Right lobe of liver (tissue), 6 donors: ENCODE measurements around the gene DNMT3L. TPM values are rescaled to one million over a fixed set of nuclear protein-coding genes. Genes with fewer than 3 reads are reported as not detected.
"Not testable (repeated sequence)": the region's sequence is repeated elsewhere in the genome, so short reads cannot be mapped to it uniquely, and the experiment has no call there.

Source experiments
- ATAC-seq, 4 donors: fragments of 200-7000 bp; cut with Tn5 transposase; one replicate each; pipeline ENCODE4 v1.9.1; 2020; ENCODE audit warnings: mild to moderate bottlenecking in 4 of 4, moderate library complexity in 4 of 4
- DNase-seq, 3 donors: peaks; one replicate each; pipeline ENCODE4 v3.0.0-alpha.2; 2020
- H3K27ac ChIP-seq, 3 donors: fragments of 200-600 bp; one replicate each; pipeline ENCODE4 v1.8.0; 2022
- H3K27me3 ChIP-seq, 2 donors: fragments of 200-600 bp; one replicate each; pipeline ENCODE4 v1.8.0; 2022
- H3K36me3 ChIP-seq, 4 donors: fragments of 200-600 bp; sonication (generic) in 1 of 4; one replicate each; pipeline versions ENCODE4 v1.5.1 to v1.8.0; 2017 to 2022; ENCODE audit warnings: control low read depth in 1 of 4
- H3K4me1 ChIP-seq, 4 donors: fragments of 200-600 bp; sonication (generic) in 1 of 4; one replicate each; pipeline versions ENCODE4 v1.5.1 to v1.8.0; 2017 to 2022; ENCODE audit warnings: control low read depth in 1 of 4
- H3K4me3 ChIP-seq, 3 donors: fragments of 200-600 bp; one replicate each; pipeline ENCODE4 v1.8.0; 2022
- H3K9me3 ChIP-seq, 4 donors: fragments of 200-600 bp; sonication (generic) in 1 of 4; one replicate each; pipeline versions ENCODE4 v1.5.1 to v1.8.0; 2017 to 2022; ENCODE audit warnings: control low read depth in 1 of 4
- POLR2A ChIP-seq: fragments of 450-650 bp; IDR thresholded peaks from one replicate; pipeline ENCODE4 v1.6.1; 2017; ENCODE audit warnings: antibody characterized with exemption, mild to moderate bottlenecking
- WGBS: methylation state at CpG from one replicate; pipeline ENCODE4 v1.1.6; 2018; ENCODE audit warnings: low coverage, low lambda C conversion rate; ENCODE audit not compliant: insufficient coverage; ENCODE audit errors: missing lambda C conversion rate; 5-methylcytosine and 5-hydroxymethylcytosine counted together
- intact Hi-C, 2 donors: fragments of 100-400 bp; cut with DNase I; formaldehyde crosslinking; loops; one replicate each; pipeline versions ENCODE4 v1.11.2 to v1.14.1; 2022
- small RNA-seq, 2 experiments: library from RNA; depleted of rRNA; stranded (forward); fragments of <200 nt; gene quantifications; one replicate each; pipeline ENCODE3, GENCODE V24; 2016
- total RNA-seq, 6 experiments: library from RNA; depleted of rRNA in 2 of 6; stranded (reverse); fragments of >200 nt in 2 of 6; fragmentation: NEBNext Ultra II Directional in 3 of 6; extraction: Animal tissue kit (Norgen Biotek cat#: 25700) in 3 of 6; gene quantifications; one replicate each; pipeline versions ENCODE4 v1.1.0 to v1.2.4, GENCODE V29; 2016 to 2023
- TF ChIP-seq, protein P1 (sequence below), 4 donors: fragments of 200-600 bp in 3 of 4; fragments of 450-650 bp in 1 of 4; IDR thresholded peaks; one replicate each; pipeline versions ENCODE4 v1.5.1 to v1.8.0; 2016 to 2022; ENCODE audit warnings: antibody characterized with exemption in 4 of 4, mild to moderate bottlenecking in 2 of 4
- donor health status: DM: no; HTN: yes; CAD: no.
- donor health status: DM: no; HTN: no; CAD: no.
- donor health status: DM: no; HTN: no; CAD: no.
- donor health status: DM: no; HTN: yes; CAD: no.
- donor health status: DM: no; HTN: yes; CAD: no.

DNMT3L gene
- total RNA-seq, 6 experiments from 2014 or later, result 0.29 to 2.3 (median 1.4) TPM; not detected in 3

DNA sequence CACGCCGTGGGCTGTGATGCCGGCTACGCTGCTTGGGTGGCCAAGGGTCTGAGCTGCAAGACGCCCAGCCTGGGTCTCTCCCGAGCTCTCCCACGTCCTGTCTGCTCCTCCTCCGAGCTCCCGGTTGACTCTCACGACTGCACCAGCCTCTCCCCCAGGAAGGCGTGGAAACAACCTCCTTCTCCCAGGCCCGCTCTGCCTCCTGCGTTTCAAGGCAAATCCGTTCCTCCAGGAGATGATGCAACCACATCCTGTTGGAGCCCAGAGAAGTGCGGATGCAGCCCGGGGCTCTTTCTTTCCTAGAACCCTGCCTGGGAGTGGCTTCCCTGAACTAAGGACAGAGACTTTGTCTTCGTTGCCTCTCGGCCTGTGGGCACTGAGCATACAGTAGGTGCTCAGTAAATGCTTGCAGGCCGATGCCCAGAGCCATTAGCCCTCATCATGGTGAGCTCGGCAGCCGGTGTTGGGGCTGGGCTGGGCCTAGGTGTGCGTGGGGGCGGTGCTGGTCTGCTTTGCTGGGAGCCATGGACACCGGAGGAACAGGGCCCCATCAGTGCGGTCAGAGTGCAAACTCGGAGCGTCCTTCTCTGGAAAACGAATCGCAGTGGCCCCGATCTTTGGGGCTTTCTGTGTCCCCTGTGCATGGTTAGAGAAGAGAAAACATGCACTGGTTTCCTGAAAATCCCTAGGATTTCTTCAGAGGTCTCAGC, 59.0 kb downstream of the DNMT3L start:
- H3K27ac ChIP-seq, H3K4me1 ChIP-seq, intact Hi-C loops, H3K36me3 ChIP-seq, DNase-seq, H3K9me3 ChIP-seq, H3K27me3 ChIP-seq, H3K4me3 ChIP-seq: not testable (repeated sequence)
- ATAC-seq, result peak in 2 of 4 donors; percentile 40 to 65
- no CpG with 5 or more reads among the region's 30 CpGs for WGBS

DNA sequence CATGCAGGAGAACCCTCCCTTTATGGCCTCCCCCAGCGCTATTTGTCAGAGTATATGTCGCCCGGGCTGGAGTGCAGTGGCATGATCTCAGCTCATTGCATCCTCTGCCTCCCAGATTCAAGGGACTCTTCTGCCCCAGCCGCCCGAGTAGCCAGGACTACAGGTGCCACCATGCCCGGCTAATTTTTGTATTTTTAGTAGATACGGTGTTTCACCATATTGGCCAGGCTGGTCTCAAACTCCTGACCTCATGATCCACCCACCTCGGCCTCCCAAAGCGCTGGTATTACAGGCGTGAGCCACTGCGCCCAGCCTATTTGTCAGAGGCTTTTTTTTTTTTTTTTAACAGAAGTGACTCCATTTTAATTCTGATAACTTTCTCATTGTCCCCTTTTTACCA, 61.7 kb downstream of the DNMT3L start:
- H3K36me3 ChIP-seq, H3K27ac ChIP-seq, ATAC-seq, H3K27me3 ChIP-seq, intact Hi-C loops, H3K4me3 ChIP-seq, H3K9me3 ChIP-seq, H3K4me1 ChIP-seq: not testable (repeated sequence)
- 87% methylated on average over 4 of the region's 11 CpGs for WGBS
- DNase-seq, result peak in 1 of 3 donors; percentile 21

DNA sequence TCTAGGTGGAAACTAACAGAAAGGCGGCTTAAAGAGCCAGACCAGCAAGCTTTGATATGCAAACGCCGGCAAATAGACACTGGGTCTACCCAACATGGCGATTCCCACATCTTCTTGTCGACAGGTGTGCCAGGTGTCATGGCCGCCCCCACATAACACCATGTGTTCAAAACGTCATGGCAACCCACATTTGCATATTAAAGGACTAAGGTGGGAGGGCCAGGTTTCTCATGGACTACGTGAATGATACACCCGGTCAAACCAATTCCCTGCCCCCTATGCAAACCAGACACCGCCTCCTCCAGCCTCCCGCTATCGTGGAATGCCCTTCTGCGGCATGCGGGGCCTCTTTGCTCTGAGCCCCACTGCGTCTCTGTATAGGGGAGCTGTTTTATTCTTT, 62.2 kb downstream of the DNMT3L start:
- H3K9me3 ChIP-seq, result no peaks in the 10 kb centered on the region
- intact Hi-C loops, result no loop called here
- H3K27ac ChIP-seq, result no peak overlapping the region
- ATAC-seq (no peak), DNase-seq (peak in 1 of 3 donors; percentile 11)
- no peak overlapping the region for H3K4me3 ChIP-seq
- no peaks in the 10 kb centered on the region for H3K36me3 ChIP-seq
- no peaks in the 10 kb centered on the region for H3K4me1 ChIP-seq
- no peak for TF ChIP-seq POLR2A
- TF ChIP-seq, protein P1, sequence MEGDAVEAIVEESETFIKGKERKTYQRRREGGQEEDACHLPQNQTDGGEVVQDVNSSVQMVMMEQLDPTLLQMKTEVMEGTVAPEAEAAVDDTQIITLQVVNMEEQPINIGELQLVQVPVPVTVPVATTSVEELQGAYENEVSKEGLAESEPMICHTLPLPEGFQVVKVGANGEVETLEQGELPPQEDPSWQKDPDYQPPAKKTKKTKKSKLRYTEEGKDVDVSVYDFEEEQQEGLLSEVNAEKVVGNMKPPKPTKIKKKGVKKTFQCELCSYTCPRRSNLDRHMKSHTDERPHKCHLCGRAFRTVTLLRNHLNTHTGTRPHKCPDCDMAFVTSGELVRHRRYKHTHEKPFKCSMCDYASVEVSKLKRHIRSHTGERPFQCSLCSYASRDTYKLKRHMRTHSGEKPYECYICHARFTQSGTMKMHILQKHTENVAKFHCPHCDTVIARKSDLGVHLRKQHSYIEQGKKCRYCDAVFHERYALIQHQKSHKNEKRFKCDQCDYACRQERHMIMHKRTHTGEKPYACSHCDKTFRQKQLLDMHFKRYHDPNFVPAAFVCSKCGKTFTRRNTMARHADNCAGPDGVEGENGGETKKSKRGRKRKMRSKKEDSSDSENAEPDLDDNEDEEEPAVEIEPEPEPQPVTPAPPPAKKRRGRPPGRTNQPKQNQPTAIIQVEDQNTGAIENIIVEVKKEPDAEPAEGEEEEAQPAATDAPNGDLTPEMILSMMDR (IDR thresholded peaks at IDR 0.05), result no peak
- WGBS, result 64% methylated on average over 10 of the region's 15 CpGs
- H3K27me3 ChIP-seq, result no peaks in the 10 kb centered on the region

DNA sequence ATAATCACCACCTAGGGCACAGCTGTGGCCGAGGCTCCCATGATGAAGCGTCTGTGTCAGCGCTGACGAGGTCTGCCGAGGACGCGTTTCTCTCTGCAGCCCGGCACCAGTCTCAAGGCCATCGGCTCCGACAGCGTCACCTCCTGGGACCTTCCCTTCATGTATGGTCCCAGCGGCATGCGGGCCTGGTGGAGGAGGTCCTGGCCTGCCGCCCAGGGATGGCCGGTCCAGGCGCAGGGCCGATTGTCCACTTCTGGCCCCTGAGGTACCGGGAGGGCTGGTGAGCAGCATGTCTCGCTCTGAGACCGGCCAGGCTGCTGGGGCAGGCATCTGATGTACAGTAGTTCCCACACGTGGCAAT, 64.6 kb downstream of the DNMT3L start:
- ATAC-seq (peak in 1 of 4 donors; percentile 10), DNase-seq (peak in 1 of 3 donors; percentile 44)
- H3K27ac ChIP-seq, H3K36me3 ChIP-seq, H3K4me1 ChIP-seq, H3K27me3 ChIP-seq, intact Hi-C loops, H3K4me3 ChIP-seq, H3K9me3 ChIP-seq: not testable (repeated sequence)
- WGBS, result no CpG with 5 or more reads among the region's 21 CpGs

Small RNAs within 50 kb of the gene (small RNA-seq; reads per million reads assigned to genes)
- 0 reads per million in 2 experiments for gene AP001059.3

Other genes with a start within 250 kb of the DNMT3L start
- 10 to 100 TPM; 15.4 to 25.6 (median 18.4) TPM for gene TRAPPC10, start 249.6 kb downstream of the DNMT3L start, total RNA-seq
- 1 to 10 TPM in 5 of 6 experiments, under 1 TPM in 1; 0.93 to 7.5 (median 3.0) TPM for gene PWP2, start 154.5 kb downstream of the DNMT3L start, total RNA-seq
- gene GATD3, start 128.2 kb downstream of the DNMT3L start, total RNA-seq, result 10 to 100 TPM in 3 of 6 experiments, 1 to 10 TPM in 3; 5.8 to 83.8 (median 11.1) TPM
- 1 to 10 TPM; 1.1 to 2.7 (median 1.7) TPM for gene ICOSLG, start 21.0 kb downstream of the DNMT3L start, total RNA-seq
- gene AIRE, start 24.0 kb upstream of the DNMT3L start, total RNA-seq, result not detected
- 10 to 100 TPM; 68.3 to 97.6 (median 73.7) TPM for gene PFKL, start 38.2 kb upstream of the DNMT3L start, total RNA-seq
- gene CFAP410, start 77.5 kb upstream of the DNMT3L start, total RNA-seq, result 10 to 100 TPM in 4 of 6 experiments, 1 to 10 TPM in 2; 6.9 to 15.4 (median 13.1) TPM
- gene TRPM2, start 91.7 kb upstream of the DNMT3L start, total RNA-seq, result 1 to 10 TPM in 4 of 6 experiments, under 1 TPM in 2; 0.92 to 2.0 (median 1.2) TPM
- 10 to 100 TPM in 5 of 6 experiments, 1 to 10 TPM in 1; 7.5 to 19.3 (median 13.9) TPM for gene LRRC3, start 193.6 kb upstream of the DNMT3L start, total RNA-seq